Smooth muscle cell (in vitro differentiated cells): ENCODE measurements around the gene FOXC2. TPM values are rescaled to one million over a fixed set of nuclear protein-coding genes. Genes with fewer than 3 reads are reported as not detected.

ENCODE experiments used
- DNase-seq: peaks from one replicate; lab custom pipeline; 2025; ENCODE audit not compliant: unreplicated experiment; lab: John Stamatoyannopoulos, UW
- H2AFZ ChIP-seq: fragments of 200-600 bp; sonication (generic); 2 replicates; pipeline ENCODE4 v1.6.0; 2016; ENCODE audit warnings: antibody characterized with exemption, low read depth, mild to moderate bottlenecking
- H3F3A ChIP-seq: fragments of 200-600 bp; sonication (generic); 2 replicates; pipeline ENCODE4 v1.6.0; 2017; ENCODE audit warnings: antibody characterized with exemption, low read depth
- H3K27ac ChIP-seq: fragments of 200-600 bp; sonication (generic); 2 replicates; pipeline ENCODE4 v1.5.1; 2016; ENCODE audit warnings: low read depth, mild to moderate bottlenecking
- H3K27me3 ChIP-seq: fragments of 200-600 bp; sonication (generic); 2 replicates; pipeline ENCODE4 v1.6.1; 2016; ENCODE audit warnings: low read depth, mild to moderate bottlenecking
- H3K36me3 ChIP-seq: fragments of 200-600 bp; sonication (generic); 2 replicates; pipeline ENCODE4 v1.5.1; 2016; ENCODE audit warnings: low read depth
- H3K4me1 ChIP-seq: fragments of 200-600 bp; sonication (generic); 2 replicates; pipeline ENCODE4 v1.5.1; 2016; ENCODE audit warnings: low read depth
- H3K4me2 ChIP-seq: fragments of 200-600 bp; sonication (generic); 2 replicates; pipeline ENCODE4 v1.6.0; 2016; ENCODE audit warnings: mild to moderate bottlenecking
- H3K4me3 ChIP-seq: fragments of 200-600 bp; sonication (generic); 2 replicates; pipeline ENCODE4 v1.5.1; 2016; ENCODE audit warnings: mild to moderate bottlenecking
- H3K79me2 ChIP-seq: fragments of 200-600 bp; sonication (generic); 2 replicates; pipeline ENCODE4 v1.6.0; 2016; ENCODE audit warnings: low read depth, mild to moderate bottlenecking
- H3K9ac ChIP-seq: fragments of 200-600 bp; sonication (generic); 2 replicates; pipeline ENCODE4 v1.6.0; 2016; ENCODE audit warnings: low read depth
- H3K9me3 ChIP-seq: fragments of 200-600 bp; sonication (generic); replicated peaks from 2 replicates; pipeline ENCODE4 v1.5.1; 2016; ENCODE audit warnings: low read depth
- H4K20me1 ChIP-seq: fragments of 200-600 bp; sonication (generic); 2 replicates; pipeline ENCODE4 v1.6.0; 2016; ENCODE audit warnings: low read depth
- WGBS: methylation state at CpG from one replicate; pipeline ENCODE4 v1.1.7; 2016; ENCODE audit warnings: low lambda C conversion rate; 5-methylcytosine and 5-hydroxymethylcytosine counted together
- polyA plus RNA-seq: library from polyadenylated mRNA; unstranded; fragments of >200 nt; fragmentation: Nextera tagmentation; extraction: Ambion mirVana; gene quantifications from 2 replicates; pipeline ENCODE4 v1.2.1, GENCODE V29; 2016
- total RNA-seq: library from RNA; depleted of rRNA; stranded (reverse); fragments of >200 nt; gene quantifications from 2 replicates; pipeline ENCODE4 v1.2.3, GENCODE V29; 2014
- TF ChIP-seq, protein P1 (sequence below): fragments of 200-600 bp; sonication (generic); IDR thresholded peaks from 2 replicates; pipeline ENCODE4 v1.5.1; 2017; ENCODE audit warnings: borderline replicate concordance, mild to moderate bottlenecking, antibody characterized with exemption; ENCODE audit not compliant: insufficient read depth, poor library complexity, severe bottlenecking

The FOXC2 gene
- total and polyA plus RNA-seq, 2 experiments from 2014 or later = 2.7 to 18.0 TPM

DNA sequence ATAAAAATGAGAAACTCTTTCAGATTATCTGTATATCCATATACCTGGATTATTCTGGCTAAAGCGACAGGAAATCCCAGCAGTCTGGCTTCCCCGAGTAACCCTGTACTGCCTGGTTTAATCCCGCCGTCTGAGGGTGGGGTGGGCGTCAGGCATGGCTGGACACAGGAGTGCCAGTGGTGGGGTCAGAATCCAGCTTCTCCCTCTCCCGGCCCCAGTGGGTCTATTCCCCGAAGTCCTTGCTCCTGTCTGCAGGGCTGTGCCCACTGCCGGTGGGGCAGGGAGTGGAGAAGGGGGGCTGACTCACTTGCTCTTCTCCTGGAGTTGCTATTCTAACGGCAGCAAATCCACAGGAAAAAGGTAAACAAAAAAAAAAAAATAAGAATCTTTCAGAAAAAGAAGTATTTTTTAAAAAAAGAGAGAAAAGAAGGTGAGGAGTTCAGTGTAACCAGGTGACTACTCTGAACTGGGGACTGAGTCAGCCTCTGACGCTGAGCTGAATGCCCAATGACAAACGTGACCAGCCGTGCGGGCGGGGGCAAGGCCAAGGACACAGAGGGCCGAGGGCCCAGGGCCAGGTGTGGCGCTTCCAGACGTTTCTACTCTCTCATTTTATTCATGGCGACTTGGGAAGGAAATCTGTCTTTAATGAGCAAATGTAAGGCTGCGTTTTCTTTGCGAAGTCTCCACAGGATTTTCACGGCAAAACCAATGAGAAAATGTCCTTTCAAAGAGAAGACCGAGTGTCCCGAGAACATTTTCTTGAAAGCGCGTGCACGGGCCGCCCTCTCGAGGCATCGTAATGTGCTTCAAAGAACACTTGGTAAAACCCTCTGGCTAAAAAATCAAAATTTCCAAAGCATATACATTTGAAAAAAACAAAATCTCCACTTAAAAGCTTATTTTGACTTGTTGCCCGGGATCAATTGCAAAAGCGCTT, 36.1 kb upstream of the FOXC2 start:
- DNase-seq = no peak
- 92% methylated on average over 31 of the region's 31 CpGs for WGBS
- no peaks in the 10 kb centered on the region for H3K27me3 ChIP-seq
- H3K4me1 ChIP-seq = no peaks in the 10 kb centered on the region
- H3K4me3 ChIP-seq = no peak overlapping the region
- H3K79me2 ChIP-seq = no peaks in the 10 kb centered on the region
- H2AFZ ChIP-seq = no peak overlapping the region
- no peak overlapping the region for H3K9ac ChIP-seq
- no peaks in the 10 kb centered on the region for H4K20me1 ChIP-seq
- no peak overlapping the region for H3K4me2 ChIP-seq
- TF ChIP-seq, protein P1, sequence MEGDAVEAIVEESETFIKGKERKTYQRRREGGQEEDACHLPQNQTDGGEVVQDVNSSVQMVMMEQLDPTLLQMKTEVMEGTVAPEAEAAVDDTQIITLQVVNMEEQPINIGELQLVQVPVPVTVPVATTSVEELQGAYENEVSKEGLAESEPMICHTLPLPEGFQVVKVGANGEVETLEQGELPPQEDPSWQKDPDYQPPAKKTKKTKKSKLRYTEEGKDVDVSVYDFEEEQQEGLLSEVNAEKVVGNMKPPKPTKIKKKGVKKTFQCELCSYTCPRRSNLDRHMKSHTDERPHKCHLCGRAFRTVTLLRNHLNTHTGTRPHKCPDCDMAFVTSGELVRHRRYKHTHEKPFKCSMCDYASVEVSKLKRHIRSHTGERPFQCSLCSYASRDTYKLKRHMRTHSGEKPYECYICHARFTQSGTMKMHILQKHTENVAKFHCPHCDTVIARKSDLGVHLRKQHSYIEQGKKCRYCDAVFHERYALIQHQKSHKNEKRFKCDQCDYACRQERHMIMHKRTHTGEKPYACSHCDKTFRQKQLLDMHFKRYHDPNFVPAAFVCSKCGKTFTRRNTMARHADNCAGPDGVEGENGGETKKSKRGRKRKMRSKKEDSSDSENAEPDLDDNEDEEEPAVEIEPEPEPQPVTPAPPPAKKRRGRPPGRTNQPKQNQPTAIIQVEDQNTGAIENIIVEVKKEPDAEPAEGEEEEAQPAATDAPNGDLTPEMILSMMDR = no peak
- no peaks in the 10 kb centered on the region for H3F3A ChIP-seq
- no peaks in the 10 kb centered on the region for H3K9me3 ChIP-seq
- H3K27ac ChIP-seq = no peak overlapping the region
- H3K36me3 ChIP-seq = no peaks in the 10 kb centered on the region

DNA sequence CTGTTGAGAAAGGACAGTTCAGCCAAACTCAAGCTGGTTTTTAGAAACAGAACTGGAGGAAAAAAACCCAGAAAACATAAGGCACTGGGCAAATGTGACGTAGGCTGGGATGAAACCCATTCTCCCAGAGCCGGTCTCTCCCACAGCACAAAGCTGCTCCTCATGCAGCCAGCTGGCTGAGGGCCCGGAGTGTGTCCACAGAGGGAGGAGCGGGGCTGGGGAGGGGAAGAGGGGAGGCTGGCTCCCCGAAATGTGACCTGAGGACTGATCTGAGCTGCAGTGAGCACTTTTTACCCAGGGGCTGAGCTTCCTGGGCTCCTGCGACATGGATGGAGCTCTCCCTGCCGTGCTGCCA, 35.5 kb upstream of the FOXC2 start:
- DNase-seq = no peak
- H3K27me3 ChIP-seq = no peaks in the 10 kb centered on the region

DNA sequence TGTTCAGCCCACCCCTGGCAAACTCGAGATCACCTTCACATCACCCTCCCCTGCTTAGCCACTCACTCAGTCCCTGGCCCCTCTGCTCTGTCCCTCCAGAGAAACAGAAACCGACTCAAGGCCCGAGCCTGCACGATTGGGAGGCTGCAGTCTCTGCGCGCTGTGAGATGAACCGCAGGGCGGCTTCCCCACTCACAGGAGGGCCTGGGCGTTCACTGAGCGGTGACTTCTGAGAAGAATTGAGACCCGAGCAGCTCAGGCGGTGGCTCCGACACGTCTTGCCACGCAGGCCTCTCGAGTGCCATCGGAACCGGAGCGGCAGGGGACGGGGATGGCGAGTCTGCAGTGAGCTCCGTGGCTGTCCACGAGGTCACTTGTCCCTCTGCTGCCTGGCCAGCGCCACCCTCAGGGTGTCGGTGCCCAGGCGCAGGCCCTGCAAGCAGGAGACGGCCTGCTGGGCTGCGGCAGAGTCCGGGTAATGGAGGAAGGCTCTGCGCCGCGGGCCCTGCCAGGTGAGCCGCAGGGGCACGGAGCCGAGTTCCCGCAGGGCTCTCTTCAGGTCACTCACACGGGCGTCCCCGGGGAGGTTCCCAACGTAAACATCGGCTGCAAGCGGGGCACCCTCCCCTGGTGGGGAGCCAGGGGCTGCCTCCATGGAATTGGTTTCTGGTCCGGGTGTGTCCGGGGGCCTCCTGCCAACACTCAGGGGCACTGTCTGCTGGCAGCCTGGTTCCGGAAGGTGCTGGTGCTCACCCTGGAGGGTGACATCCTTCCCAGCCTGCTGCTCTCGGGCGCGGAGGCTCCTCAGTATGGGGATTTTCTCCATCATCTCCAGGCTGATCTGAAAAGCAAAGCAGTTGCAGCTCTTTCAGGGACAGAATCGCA, 34.7 kb upstream of the FOXC2 start:
- Histone ChIP-seq H4K20me1 (no peaks in the 10 kb centered on the region), H3K4me2 (no peak overlapping the region), H3F3A (no peaks in the 10 kb centered on the region), H3K9me3 (no peaks in the 10 kb centered on the region), H2AFZ (no peak overlapping the region), H3K36me3 (no peaks in the 10 kb centered on the region), H3K27me3 (no peaks in the 10 kb centered on the region), H3K79me2 (no peaks in the 10 kb centered on the region), H3K4me1 (no peaks in the 10 kb centered on the region), H3K9ac (no peak overlapping the region), H3K27ac (no peak overlapping the region), H3K4me3 (no peak overlapping the region)
- DNase-seq = no peak
- TF ChIP-seq, protein P1 = no peak
- WGBS = 96% methylated on average over 48 of the region's 49 CpGs

More for the DNA sequence above, 35.5 kb upstream of the FOXC2 start:
- Histone ChIP-seq H4K20me1 (no peaks in the 10 kb centered on the region), H3K27ac (no peak overlapping the region), H3K4me2 (no peak overlapping the region), H3K9me3 (no peaks in the 10 kb centered on the region), H3K36me3 (no peaks in the 10 kb centered on the region), H3F3A (no peaks in the 10 kb centered on the region), H3K4me1 (no peaks in the 10 kb centered on the region), H3K9ac (no peak overlapping the region), H3K79me2 (no peaks in the 10 kb centered on the region), H3K4me3 (no peak overlapping the region), H2AFZ (no peak overlapping the region)
- TF ChIP-seq, protein P1 = no peak
- 91% methylated on average over 5 of the region's 7 CpGs for WGBS
